ENCODE measurements around the gene MGRN1. TPM values are rescaled to one million over a fixed set of nuclear protein-coding genes. Genes with fewer than 3 reads are reported as not detected.

The MGRN1 gene
- total RNA-seq, 3 donors from 2014 or later: 72.3 to 80.2 (median 77.0) TPM

- Histone ChIP-seq H3K36me3 (ENCODE audit: low read depth) (peaks cover 6% of the 10 kb centered on the region), H3K9me3 (no peaks in the 10 kb centered on the region), H3K4me3 (no peak overlapping the region), H3K4me1 (ENCODE audit: low read depth) (peaks cover 28% of the 10 kb centered on the region)
- intact Hi-C loops (cut with DNase I, micrococcal nuclease): no loop called here
- TF ChIP-seq CTCF (IDR thresholded peaks at IDR 0.05): no peak
- DNase-seq (no peak), ATAC-seq (no peak)
Measured at GRCh38 chr16:4661661-4662060, 37.0 kb downstream of the MGRN1 start.

GRCh38 chr16:4663465-4663776 is 38.8 kb downstream of the MGRN1 start:
- ATAC-seq: no peak
- no peak overlapping the region for H3K4me3 ChIP-seq
- H3K9me3 ChIP-seq: no peaks in the 10 kb centered on the region
- no peak for TF ChIP-seq CTCF (IDR thresholded peaks at IDR 0.05)
- peaks cover 28% of the 10 kb centered on the region for H3K4me1 ChIP-seq (ENCODE audit: low read depth)
- intact Hi-C loops (cut with DNase I, micrococcal nuclease): no loop called here
- peaks cover 3% of the 10 kb centered on the region for H3K36me3 ChIP-seq (ENCODE audit: low read depth)
- no peak for DNase-seq

- Histone ChIP-seq H3K4me3 (no peak overlapping the region), H3K9me3 (no peaks in the 10 kb centered on the region), H3K36me3 (ENCODE audit: low read depth) (peaks cover 3% of the 10 kb centered on the region), H3K4me1 (ENCODE audit: low read depth) (peaks cover 28% of the 10 kb centered on the region)
- intact Hi-C loops (cut with DNase I, micrococcal nuclease): no loop called here
- peak; percentile 6 for ATAC-seq
- DNase-seq: peak; percentile 52 to 75 (median 61)
- TF ChIP-seq CTCF (IDR thresholded peaks at IDR 0.05): no peak
Measured at GRCh38 chr16:4663777-4664465, 39.3 kb downstream of the MGRN1 start.

- no peak for TF ChIP-seq CTCF (IDR thresholded peaks at IDR 0.05)
- peaks cover 28% of the 10 kb centered on the region for H3K4me1 ChIP-seq (ENCODE audit: low read depth)
- peak; percentile 90 for ATAC-seq
- H3K4me3 ChIP-seq: no peak overlapping the region
- intact Hi-C loops (cut with DNase I, micrococcal nuclease): no loop called here
- peaks cover 3% of the 10 kb centered on the region for H3K36me3 ChIP-seq (ENCODE audit: low read depth)
- H3K9me3 ChIP-seq: no peaks in the 10 kb centered on the region
- peak; percentile 73 to 86 (median 84) for DNase-seq
Measured at GRCh38 chr16:4664538-4665418, 40.2 kb downstream of the MGRN1 start.

- intact Hi-C loops (cut with DNase I, micrococcal nuclease): no loop called here
- Histone ChIP-seq H3K4me3 (no peak overlapping the region), H3K9me3 (no peaks in the 10 kb centered on the region), H3K4me1 (ENCODE audit: low read depth) (peaks cover 28% of the 10 kb centered on the region), H3K36me3 (ENCODE audit: low read depth) (peaks cover 3% of the 10 kb centered on the region)
- ATAC-seq: no peak
- no peak for DNase-seq
- TF ChIP-seq CTCF (IDR thresholded peaks at IDR 0.05): no peak
Measured at GRCh38 chr16:4666537-4667202, 42.0 kb downstream of the MGRN1 start.
